Measurements from ENCODE around the gene CCPG1.
A peak's percentile ranks its signal among the peaks of the same experiment; 100 is the strongest.
"Not testable (repeated sequence)": the region's sequence is repeated elsewhere in the genome, so short reads cannot be mapped to it uniquely, and the experiment has no call there.

Gene CCPG1, protein sequence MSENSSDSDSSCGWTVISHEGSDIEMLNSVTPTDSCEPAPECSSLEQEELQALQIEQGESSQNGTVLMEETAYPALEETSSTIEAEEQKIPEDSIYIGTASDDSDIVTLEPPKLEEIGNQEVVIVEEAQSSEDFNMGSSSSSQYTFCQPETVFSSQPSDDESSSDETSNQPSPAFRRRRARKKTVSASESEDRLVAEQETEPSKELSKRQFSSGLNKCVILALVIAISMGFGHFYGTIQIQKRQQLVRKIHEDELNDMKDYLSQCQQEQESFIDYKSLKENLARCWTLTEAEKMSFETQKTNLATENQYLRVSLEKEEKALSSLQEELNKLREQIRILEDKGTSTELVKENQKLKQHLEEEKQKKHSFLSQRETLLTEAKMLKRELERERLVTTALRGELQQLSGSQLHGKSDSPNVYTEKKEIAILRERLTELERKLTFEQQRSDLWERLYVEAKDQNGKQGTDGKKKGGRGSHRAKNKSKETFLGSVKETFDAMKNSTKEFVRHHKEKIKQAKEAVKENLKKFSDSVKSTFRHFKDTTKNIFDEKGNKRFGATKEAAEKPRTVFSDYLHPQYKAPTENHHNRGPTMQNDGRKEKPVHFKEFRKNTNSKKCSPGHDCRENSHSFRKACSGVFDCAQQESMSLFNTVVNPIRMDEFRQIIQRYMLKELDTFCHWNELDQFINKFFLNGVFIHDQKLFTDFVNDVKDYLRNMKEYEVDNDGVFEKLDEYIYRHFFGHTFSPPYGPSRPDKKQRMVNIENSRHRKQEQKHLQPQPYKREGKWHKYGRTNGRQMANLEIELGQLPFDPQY

GRCh38 chr15:55408012-55408928, at the start of gene CCPG1, which contains the start of gene PIERCE2:
TSS of gene CCPG1 (minus strand) at chr15:55408359. CDS start at chr15:55389424, 18,935 bp downstream.
TSS of gene PIERCE2 (plus strand) at chr15:55408495. CDS start at chr15:55408769, 274 bp downstream.
- H3K27me3 ChIP-seq: no peaks in the 10 kb centered on the region
- no peaks in the 10 kb centered on the region for H3K9me3 ChIP-seq
- H3K9ac ChIP-seq: peak within 1 kb of the TSS; percentile 79
- peak within 1 kb of the TSS; percentile 87 for H3K4me2 ChIP-seq
- H4K20me1 ChIP-seq: no peaks in the 10 kb centered on the region
- peaks cover 40% of the 10 kb centered on the region for H3K4me1 ChIP-seq
- peak within 1 kb of the TSS; percentile 78 for H3K27ac ChIP-seq
- no peak for TF ChIP-seq Cebpa-rat (IDR thresholded peaks at IDR 0.05)
- H3K4me3 ChIP-seq: peak within 1 kb of the TSS; percentile 76
- no peaks in the 10 kb centered on the region for H3K36me3 ChIP-seq

DNA sequence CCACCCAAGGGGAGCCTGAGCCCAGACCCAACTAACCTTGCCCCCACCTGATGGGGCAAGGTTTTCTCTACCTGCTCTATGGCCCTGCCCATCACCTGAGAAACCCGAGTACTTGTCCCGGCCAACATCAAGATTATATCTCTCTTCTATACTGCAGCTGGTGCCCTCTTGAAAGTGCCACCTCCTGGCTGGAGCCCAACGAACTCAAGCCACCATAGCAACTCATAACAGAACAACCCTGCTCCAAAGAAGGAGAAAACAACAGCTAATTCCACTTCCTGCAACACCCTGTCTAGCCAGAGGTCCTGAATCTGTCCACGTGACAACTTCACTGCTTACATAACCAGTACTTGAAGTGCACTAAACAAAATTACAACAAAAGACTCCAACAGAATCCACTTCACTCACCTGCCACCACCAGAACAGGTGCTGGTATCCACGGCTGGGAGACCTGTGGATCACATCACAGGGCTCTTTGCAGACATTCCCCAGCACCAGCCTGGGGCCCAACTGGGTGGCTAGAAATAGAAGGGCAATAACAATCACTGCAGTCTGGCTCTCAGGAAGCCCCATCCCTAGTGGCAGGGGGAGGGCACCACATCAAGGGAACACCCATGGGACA, 49.4 kb upstream of the CCPG1 start:
- Histone ChIP-seq H3K27ac (peak overlapping the region; percentile 6; the same call in 1 of the 2 replicates), H3K9me3 (peaks cover 36% of the 10 kb centered on the region), H3K27me3 (no peaks in the 10 kb centered on the region), H3K36me3 (no peaks in the 10 kb centered on the region), H3K4me2 (peak overlapping the region; percentile 33), H4K20me1 (no peaks in the 10 kb centered on the region), H3K9ac (no peak overlapping the region), H3K4me1 (peaks cover 13% of the 10 kb centered on the region), H3K4me3 (no peak overlapping the region)
- TF ChIP-seq Cebpa-rat (IDR thresholded peaks at IDR 0.05): no peak

DNA sequence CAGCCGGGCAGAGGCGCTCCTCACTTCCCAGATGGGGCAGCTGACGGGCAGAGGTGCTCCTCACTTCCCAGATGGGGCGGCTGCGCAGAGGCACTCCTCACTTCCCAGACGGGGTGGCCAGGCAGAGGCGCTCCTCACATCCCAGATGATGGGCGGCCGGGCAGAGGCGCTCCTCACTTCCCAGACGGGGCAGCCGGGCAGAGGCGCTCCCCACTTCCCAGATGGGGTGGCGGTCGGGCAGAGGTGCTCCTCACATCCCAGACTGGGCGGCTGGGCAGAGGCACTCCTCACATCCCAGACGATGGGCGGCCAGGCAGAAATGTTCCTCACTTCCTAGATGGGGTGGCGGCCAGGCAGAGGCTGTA, 38.9 kb upstream of the CCPG1 start:
- not testable (repeated sequence) for H3K27ac ChIP-seq, H3K27me3 ChIP-seq, H4K20me1 ChIP-seq, H3K4me2 ChIP-seq, H3K9ac ChIP-seq, H3K4me1 ChIP-seq, H3K36me3 ChIP-seq
- H3K4me3 ChIP-seq: 0 out of 2 replicates have a peak overlapping the region, but pooled peaks have one; percentile 2
- H3K9me3 ChIP-seq: peaks cover 33% of the 10 kb centered on the region

DNA sequence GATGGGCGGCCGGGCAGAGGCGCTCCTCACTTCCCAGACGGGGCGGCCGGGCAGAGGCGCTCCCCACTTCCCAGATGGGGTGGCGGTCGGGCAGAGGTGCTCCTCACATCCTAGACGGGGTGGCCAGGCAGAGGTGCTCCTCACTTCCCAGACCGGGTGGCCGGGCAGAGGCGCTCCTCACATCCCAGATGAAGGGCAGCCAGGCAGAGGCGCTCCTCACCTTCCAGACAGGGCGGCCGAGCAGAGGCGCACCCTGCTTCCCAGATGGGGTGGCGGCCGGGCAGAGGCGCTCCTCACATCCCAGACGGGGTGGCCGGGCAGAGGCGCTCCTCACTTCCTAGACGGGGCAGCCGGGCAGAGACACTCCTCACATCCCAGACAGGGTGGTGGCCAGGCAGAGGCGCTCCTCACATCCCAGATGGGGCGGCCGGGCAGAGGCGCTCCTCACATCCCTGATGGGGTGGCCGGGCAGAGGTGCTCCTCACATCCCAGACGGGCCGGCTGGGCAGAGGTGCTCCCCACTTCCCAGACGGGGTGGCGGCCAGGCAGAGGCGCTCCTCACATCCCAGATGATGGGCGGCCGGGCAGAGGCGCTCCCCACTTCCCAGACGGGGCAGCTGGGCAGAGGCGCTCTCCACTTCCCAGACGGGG, 38.3 kb upstream of the CCPG1 start:
- not testable (repeated sequence) for H3K27ac ChIP-seq, H4K20me1 ChIP-seq, H3K27me3 ChIP-seq, H3K9ac ChIP-seq, H3K4me1 ChIP-seq, H3K36me3 ChIP-seq, H3K4me2 ChIP-seq
- Histone ChIP-seq H3K9me3 (peaks cover 33% of the 10 kb centered on the region), H3K4me3 (0 out of 2 replicates have a peak overlapping the region, but pooled peaks have one; percentile 2)

DNA sequence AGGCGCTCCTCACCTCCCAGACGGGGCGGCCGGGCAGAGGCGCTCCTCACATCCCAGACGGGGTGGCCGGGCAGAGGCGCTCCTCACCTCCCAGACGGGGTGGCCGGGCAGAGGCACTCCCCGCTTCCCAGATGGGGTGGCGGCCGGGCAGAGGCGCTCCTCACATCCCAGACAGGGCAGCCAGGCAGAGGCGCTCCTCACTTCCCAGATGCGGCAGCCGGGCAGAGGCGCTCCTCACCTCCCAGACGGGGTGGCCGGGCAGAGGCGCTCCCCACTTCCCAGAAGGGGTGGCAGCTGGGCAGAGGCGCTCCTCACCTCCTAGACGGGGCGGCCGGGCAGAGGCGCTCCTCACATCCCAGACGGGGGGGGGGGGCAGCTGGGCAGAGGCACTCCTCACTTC, 37.8 kb upstream of the CCPG1 start:
- H3K36me3 ChIP-seq, H3K4me2 ChIP-seq, H3K4me1 ChIP-seq, H3K4me3 ChIP-seq, H3K27ac ChIP-seq, H3K27me3 ChIP-seq, H4K20me1 ChIP-seq, H3K9ac ChIP-seq: not testable (repeated sequence)
- H3K9me3 ChIP-seq: peaks cover 33% of the 10 kb centered on the region

DNA sequence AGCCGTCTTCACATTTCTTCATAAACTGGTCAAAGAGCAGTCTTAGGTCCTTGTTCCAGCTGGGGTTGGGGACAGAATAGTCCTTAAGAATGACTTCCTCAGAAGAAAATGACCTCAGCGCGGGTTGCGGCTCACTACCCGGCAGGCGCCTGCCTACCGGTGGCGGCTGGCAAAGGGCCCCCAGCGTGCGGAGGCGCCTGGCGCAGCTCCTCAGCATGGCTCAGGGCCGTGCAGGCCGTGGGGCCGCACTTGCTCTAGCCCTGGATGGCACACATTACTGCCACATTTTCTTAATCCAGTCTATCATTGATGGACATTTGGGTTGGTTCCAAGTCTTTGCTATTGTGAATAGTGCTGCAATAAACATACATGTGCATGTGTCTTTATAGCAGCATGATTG, 35.0 kb upstream of the CCPG1 start:
- not testable (repeated sequence) for H3K4me1 ChIP-seq, H3K27me3 ChIP-seq, H3K27ac ChIP-seq, H3K36me3 ChIP-seq, H3K4me2 ChIP-seq, H3K4me3 ChIP-seq, H4K20me1 ChIP-seq, H3K9ac ChIP-seq
- H3K9me3 ChIP-seq: peaks cover 33% of the 10 kb centered on the region

DNA sequence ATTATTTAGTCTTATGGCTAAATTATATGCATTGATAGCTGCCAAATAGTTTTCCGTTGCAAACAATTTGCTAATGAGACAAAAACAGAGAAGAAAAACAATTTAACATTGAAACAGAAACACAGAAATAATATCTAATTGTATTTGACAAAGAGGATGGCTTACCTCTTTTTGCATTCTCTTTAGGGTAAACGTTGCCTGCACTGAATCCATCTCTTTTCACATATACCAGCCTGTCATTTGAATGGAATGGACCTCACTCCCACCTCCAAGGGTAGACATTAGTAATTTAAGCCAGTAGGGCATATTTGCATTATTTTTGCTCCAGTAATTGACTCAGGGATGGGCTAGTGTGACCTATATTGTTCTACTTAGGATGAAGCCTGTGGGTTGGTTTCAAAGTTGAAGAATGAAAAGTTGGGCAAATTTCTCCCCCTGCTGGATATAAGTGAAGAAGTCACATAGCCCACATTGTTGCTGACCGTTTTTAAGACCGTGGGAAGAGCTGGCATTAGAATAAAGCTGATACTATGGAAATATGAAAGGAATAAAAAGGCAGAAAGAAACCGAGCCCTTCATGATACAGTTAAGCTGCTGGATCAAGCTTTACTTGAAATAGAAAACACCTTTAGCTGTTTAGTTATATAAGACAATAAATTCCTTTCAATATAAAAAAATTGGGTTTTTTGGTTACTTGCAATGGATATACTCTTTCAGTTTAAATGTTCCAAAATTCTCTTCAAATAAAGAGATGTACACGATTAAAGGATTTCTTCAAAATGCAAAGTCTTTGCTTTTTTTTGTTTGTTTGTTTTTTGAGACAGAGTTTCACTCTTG, 27.0 kb upstream of the CCPG1 start:
- H3K4me3 ChIP-seq: no peak overlapping the region
- H3K9me3 ChIP-seq: no peaks in the 10 kb centered on the region
- no peaks in the 10 kb centered on the region for H3K36me3 ChIP-seq
- H3K9ac ChIP-seq: no peak overlapping the region
- no peaks in the 10 kb centered on the region for H4K20me1 ChIP-seq
- no peaks in the 10 kb centered on the region for H3K4me1 ChIP-seq
- H3K4me2 ChIP-seq: no peak overlapping the region
- no peak overlapping the region for H3K27ac ChIP-seq
- no peaks in the 10 kb centered on the region for H3K27me3 ChIP-seq
- TF ChIP-seq Cebpa-rat (IDR thresholded peaks at IDR 0.05): no peak

GRCh38 chr15:55422089-55422488, 13.9 kb upstream of the CCPG1 start:
- Histone ChIP-seq H3K9me3 (no peaks in the 10 kb centered on the region), H4K20me1 (no peaks in the 10 kb centered on the region), H3K4me1 (no peaks in the 10 kb centered on the region), H3K27ac (no peak overlapping the region), H3K27me3 (no peaks in the 10 kb centered on the region), H3K36me3 (no peaks in the 10 kb centered on the region), H3K4me2 (no peak overlapping the region), H3K4me3 (no peak overlapping the region), H3K9ac (no peak overlapping the region)
- no peak for TF ChIP-seq Cebpa-rat (IDR thresholded peaks at IDR 0.05)
